ENCODE data around the gene CRYGS.

DNA sequence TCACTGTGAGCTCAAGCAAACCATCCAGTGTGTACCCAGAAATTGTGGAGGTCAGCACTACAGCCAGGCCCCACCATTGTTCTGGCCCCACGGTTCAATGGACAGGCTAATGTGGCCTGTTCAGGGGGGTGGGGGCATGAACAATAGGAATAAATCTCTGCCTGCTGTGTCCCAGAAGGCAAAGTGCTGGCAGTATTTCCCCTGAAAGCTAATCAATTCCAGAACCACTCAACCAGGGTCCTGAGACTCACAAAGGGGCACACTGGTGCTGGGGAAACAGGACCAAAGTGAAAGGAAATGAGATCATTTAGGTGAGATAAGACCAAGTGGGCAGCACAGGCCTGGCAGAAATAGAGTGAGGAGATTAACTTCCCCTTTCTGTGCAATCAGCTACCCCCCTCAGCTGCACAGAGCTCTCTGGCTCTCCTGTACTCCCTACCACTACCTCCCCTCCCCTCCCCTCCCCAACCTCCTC, 11.5 kb downstream of the CRYGS start:
- no peak for TF ChIP-seq CTCF (IDR thresholded peaks at IDR 0.05)
- no peak for TF ChIP-seq EZH2 (IDR thresholded peaks at IDR 0.05; ENCODE audit: borderline replicate concordance, insufficient read depth, low read depth, low read length, poor library complexity, severe bottlenecking)
